GM15510 (cell line): ENCODE measurements around the gene LACRT.

Source experiments
- POLR2A ChIP-seq: IDR thresholded peaks from 3 replicates; pipeline ENCODE4 v1.6.1; 2011; ENCODE audit warnings: borderline replicate concordance; ENCODE audit not compliant: insufficient read length; ENCODE audit errors: extremely low read depth

LACRT gene

GRCh38 chr12:54648265-54648664 is 13.6 kb upstream of the LACRT start, which contains the start of gene DCD:
DCD (minus strand) TSS chr12:54648365; CDS start chr12:54648303, 62 bp downstream.
- no peak for TF ChIP-seq POLR2A

- no peak for TF ChIP-seq POLR2A
These were observed 6.9 kb upstream of the LACRT start for GRCh38 chr12:54641554-54641953.

DNA sequence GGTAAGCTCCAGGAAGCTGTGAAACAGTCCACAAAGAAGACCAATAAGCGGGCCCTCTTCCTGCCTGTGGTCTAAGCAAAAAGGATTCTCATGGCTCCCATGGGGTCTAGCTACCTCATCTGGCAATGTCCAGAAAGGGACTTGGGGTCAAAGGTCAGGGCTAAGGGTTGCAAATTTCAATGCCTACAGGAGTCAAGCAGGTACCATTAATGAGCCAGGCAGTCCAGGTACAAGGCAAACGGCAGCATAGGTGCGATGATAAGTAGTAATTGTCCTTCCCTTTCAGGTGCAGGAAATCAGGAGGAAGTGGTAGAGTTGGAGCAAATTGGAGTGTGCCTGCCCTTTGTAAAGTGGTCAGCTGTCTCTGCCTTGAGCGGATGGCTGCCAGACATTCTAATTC is 6.4 kb upstream of the LACRT start:
- TF ChIP-seq POLR2A: no peak

DNA sequence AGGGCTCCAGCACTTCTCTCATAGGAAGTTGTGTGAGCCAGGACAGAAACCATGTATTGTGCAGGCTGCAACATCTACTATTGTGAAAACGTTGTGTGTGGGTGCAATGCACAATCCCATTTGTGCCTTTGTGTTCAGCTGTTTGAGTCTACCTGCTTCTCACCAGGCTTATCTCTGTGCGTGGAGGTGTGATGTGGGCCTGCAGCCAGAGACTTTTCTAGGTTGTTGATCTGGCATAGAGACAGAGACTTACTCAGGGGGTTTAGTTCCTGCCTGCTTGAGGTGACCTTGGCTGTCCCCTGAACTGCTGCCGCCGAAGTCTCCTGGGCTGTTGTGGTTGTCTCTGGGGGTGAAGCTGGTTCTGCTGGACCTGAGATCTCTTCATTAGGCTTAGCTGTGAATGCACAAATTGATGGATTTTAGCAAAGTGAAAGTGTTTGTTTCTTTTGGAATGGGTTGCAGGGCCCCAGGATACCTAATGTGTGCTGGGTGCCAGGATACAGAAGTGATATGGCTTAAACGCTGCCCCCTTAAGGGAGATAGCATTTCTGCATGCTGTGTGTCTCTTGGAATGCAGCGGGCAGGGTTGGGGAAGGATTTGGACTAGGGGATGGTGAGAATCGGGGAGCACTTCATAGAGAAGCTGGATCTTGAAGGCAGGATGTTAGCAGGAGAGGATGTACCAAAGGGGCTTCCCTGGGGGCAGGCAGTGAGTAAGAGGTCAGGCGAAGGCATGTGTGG is 2.5 kb downstream of the LACRT start:
- no peak for TF ChIP-seq POLR2A

DNA sequence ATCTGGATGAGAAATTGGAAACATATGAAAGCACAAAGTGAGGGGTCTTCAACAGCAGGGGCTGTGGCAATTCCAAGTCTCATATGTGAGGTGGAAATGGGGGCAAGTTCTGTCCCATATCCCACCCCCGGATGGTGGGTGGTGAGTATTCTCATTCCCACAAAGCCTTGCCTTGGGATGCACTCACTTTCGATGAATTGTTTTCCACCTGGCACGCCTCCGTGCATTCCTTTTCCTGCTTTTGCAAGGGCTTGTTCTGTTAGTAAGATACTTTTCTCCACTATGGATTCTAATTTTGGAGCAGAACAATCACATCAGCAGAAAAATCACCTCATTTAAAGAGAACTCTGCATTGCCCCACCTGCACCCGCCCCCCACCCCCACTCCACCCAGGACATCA is 3.1 kb downstream of the LACRT start:
- no peak for TF ChIP-seq POLR2A

- no peak for TF ChIP-seq POLR2A
These were observed 4.8 kb downstream of the LACRT start for GRCh38 chr12:54629925-54630324.

- TF ChIP-seq POLR2A: no peak
These were observed 6.4 kb downstream of the LACRT start for GRCh38 chr12:54628186-54628846.

GRCh38 chr12:54627304-54627703 is 7.4 kb downstream of the LACRT start:
- no peak for TF ChIP-seq POLR2A

- no peak for TF ChIP-seq POLR2A
These were observed 9.1 kb downstream of the LACRT start for GRCh38 chr12:54625598-54625997.

DNA sequence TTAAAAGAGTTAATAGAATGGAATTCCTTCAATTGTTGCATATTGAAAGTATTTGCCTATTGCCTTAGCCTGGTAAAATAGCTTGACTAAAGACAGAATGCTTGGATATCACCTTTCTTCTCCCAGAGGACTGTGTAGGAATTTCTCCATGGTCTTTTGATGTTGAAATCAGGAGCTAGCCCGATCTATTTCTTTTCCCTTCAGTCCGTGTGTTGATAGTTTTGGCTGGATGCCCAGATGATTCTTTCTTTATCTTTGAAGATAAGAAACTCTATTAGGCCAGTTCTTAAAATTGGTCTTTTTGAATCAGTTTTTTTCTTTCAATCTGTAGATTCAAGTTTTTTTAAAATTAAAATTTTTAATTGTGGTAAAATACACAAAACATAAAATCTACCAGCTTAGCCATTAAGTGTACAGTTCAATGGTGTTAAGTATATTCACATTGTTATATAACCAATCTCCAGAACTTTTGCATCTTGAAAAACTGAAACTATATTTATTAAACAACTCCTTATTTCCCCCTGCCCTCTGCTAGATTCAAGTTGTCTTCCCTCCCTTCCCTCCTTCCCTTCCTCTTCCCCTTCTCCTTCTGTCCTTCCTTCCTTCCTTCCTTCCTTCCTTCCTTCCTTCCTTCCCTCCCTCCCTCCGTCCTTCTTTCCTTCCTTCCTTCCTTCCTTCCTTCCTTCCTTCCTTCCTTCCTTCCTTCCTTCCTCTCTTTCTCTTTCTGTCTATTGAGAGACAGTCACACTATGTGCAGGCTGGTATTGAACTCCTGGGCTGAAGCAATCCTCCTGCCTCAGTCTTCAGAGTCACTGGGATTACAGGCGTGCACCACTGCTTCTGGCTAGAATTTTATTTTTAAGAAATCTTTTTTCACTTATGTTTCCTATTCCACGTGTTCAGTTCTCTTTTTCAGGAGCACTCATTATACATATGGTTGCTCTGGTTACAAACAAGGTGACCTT is 10.1 kb downstream of the LACRT start:
- no peak for TF ChIP-seq POLR2A

DNA sequence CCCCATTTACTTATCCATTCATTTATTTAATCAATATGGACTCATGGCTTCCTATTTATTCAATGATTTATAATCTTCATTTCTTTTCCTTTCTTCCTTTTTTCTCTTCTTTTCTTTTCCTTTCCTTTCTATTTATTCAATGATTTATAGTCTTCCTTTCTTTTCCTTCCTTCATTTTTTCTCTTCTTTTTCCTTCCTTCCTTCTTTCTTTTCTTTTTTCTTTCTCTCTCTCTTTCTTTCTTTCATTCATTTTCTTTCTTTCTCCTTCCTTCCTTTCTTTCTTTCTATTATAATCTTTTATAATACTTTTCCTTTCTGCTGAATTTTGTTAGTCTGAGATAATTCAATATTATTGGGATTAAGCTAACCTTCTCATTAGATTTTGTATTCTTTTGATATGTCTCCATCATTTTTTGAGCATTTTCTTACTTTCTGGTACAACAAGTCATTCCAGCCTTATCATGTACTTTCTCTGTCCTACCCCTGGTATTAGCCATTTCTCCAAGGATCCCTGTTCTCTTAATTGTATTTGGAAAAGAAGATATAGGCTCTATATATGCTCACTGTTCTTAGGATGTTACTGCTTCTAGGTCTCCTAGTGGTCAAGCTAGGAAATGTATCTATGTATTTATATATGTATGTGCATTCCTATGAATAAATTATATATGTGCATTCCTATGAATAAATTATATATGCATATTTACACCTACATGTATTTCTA is 12.1 kb downstream of the LACRT start:
- TF ChIP-seq POLR2A: no peak

GRCh38 chr12:54616933-54617680 is 17.6 kb downstream of the LACRT start:
- no peak for TF ChIP-seq POLR2A

GRCh38 chr12:54612225-54612750 is 22.4 kb downstream of the LACRT start:
- no peak for TF ChIP-seq POLR2A

DNA sequence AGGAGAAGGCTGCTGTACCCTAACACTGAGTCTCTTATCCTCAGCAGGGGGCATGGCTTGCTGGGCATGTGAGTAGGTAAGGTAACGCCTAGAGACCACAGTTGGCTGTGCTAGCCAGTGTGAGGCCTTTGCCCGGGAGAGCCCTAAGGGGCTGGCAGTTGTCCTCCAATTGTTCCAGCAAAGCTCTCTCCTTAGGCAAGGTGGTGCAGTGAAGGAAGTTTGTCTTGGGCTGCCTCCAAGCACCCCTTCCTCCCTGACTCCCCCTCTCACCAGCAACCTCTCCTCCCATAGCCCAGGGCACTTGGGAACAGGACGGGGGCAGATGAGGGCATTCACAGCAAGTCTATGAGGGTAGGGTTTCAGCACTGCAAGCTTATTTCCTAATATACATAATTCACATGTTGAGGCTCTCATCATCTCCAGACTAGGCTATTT is 23.0 kb downstream of the LACRT start:
- no peak for TF ChIP-seq POLR2A

- TF ChIP-seq POLR2A: no peak
These were observed 25.9 kb downstream of the LACRT start for GRCh38 chr12:54608769-54609168.
